BLaER1 treated with 17β-estradiol and CSF1 and Interleukin-3, amounts not matched to agents 10 nM and 100 nM (cell line): ENCODE results near the gene LSG1.
"Not testable (repeated sequence)": the region's sequence is repeated elsewhere in the genome, so short reads cannot be mapped to it uniquely, and the experiment has no call there.

Source experiments
- H3K27ac ChIP-seq, 11 experiments: shearing (Covaris generic); formaldehyde crosslinking; 2 replicates each; pipeline ENCODE4 v1.8.1; 2022
- H3K27me3 ChIP-seq, 11 experiments: shearing (Covaris generic); formaldehyde crosslinking; 2 replicates each; pipeline ENCODE4 v1.8.1; 2022
- H3K36me3 ChIP-seq, 11 experiments: shearing (Covaris generic); formaldehyde crosslinking; 2 replicates each; pipeline ENCODE4 v1.8.1; 2022
- H3K4me1 ChIP-seq, 10 experiments: shearing (Covaris generic); formaldehyde crosslinking; 2 replicates each; pipeline ENCODE4 v1.8.1; 2022
- H3K4me2 ChIP-seq, 11 experiments: shearing (Covaris generic); formaldehyde crosslinking; 2 replicates each; pipeline ENCODE4 v1.8.1; 2022
- H3K4me3 ChIP-seq, 10 experiments: shearing (Covaris generic); formaldehyde crosslinking; 2 replicates each; pipeline ENCODE4 v1.8.1; 2022
- H3K9ac ChIP-seq, 11 experiments: shearing (Covaris generic); formaldehyde crosslinking; 2 replicates each; pipeline ENCODE4 v1.8.1; 2022
- H3K9me3 ChIP-seq, 11 experiments: shearing (Covaris generic); formaldehyde crosslinking; replicated peaks in 1 of 11; 2 replicates each; pipeline ENCODE4 v1.8.1; 2022
- H4K20me1 ChIP-seq, 11 experiments: shearing (Covaris generic); formaldehyde crosslinking; 2 replicates each; pipeline ENCODE4 v1.8.1; 2022
- Cebpa-rat ChIP-seq, 11 experiments: shearing (Covaris generic); IDR thresholded peaks; 2 replicates each; pipeline ENCODE4 v1.8.1; 2022

Gene LSG1

GRCh38 chr3:194612221-194612620 lies 59.8 kb downstream of the LSG1 start:
- Histone ChIP-seq H3K36me3 (peaks cover 0 to 42% (median 21%) of the 10 kb centered on the region in 11 experiments; a peak in 17 of 22 replicates), H3K9ac (peak overlapping the region in 2 of 11 experiments; percentile 21 to 23; a peak in 2 of 22 replicates), H3K9me3 (no peaks in the 10 kb centered on the region), H3K27me3 (no peaks in the 10 kb centered on the region), H3K4me3 (no peak overlapping the region), H3K27ac (peak overlapping the region in 5 of 11 experiments; percentile 4 to 32 (median 26); a peak in 4 of 22 replicates), H4K20me1 (no peaks in the 10 kb centered on the region; a peak in 1 of 22 replicates), H3K4me1 (peaks cover 20 to 42% (median 28%) of the 10 kb centered on the region in 10 experiments), H3K4me2 (peak overlapping the region; percentile 37 to 75 (median 55); a peak in 21 of 22 replicates)
- TF ChIP-seq Cebpa-rat (IDR thresholded peaks at IDR 0.05): no peak

GRCh38 chr3:194610689-194611088 lies 61.3 kb downstream of the LSG1 start:
- no peak for TF ChIP-seq Cebpa-rat (IDR thresholded peaks at IDR 0.05)
- no peak overlapping the region for H3K9ac ChIP-seq
- H3K9me3 ChIP-seq: peaks cover 2 to 7% (median 5%) of the 10 kb centered on the region in 11 experiments; a peak in 19 of 22 replicates
- no peak overlapping the region for H3K4me2 ChIP-seq
- H3K27ac ChIP-seq: no peak overlapping the region
- no peaks in the 10 kb centered on the region; a peak in 1 of 22 replicates for H4K20me1 ChIP-seq
- no peak overlapping the region for H3K4me3 ChIP-seq
- peaks cover 0 to 51% (median 25%) of the 10 kb centered on the region in 11 experiments; a peak in 21 of 22 replicates for H3K36me3 ChIP-seq
- peaks cover 6 to 34% (median 19%) of the 10 kb centered on the region in 10 experiments for H3K4me1 ChIP-seq
- H3K27me3 ChIP-seq: no peaks in the 10 kb centered on the region

GRCh38 chr3:194609601-194610000 lies 62.4 kb downstream of the LSG1 start:
- Histone ChIP-seq H3K27ac (peak overlapping the region in 1 of 11 experiments; percentile 25; a peak in 2 of 22 replicates), H3K4me1 (peaks cover 6 to 34% (median 20%) of the 10 kb centered on the region in 10 experiments), H3K4me3 (no peak overlapping the region), H3K36me3 (peaks cover 0 to 53% (median 27%) of the 10 kb centered on the region in 11 experiments), H3K27me3 (no peaks in the 10 kb centered on the region), H4K20me1 (no peaks in the 10 kb centered on the region; a peak in 1 of 22 replicates), H3K9me3 (peaks cover 8 to 15% (median 12%) of the 10 kb centered on the region in 11 experiments; a peak in 21 of 22 replicates), H3K4me2 (peak overlapping the region in 3 of 11 experiments; percentile 6 to 47 (median 18); a peak in 4 of 22 replicates), H3K9ac (no peak overlapping the region)
- TF ChIP-seq Cebpa-rat (IDR thresholded peaks at IDR 0.05): no peak

GRCh38 chr3:194608981-194609380 lies 63.0 kb downstream of the LSG1 start:
- peaks cover 13 to 34% (median 25%) of the 10 kb centered on the region in 10 experiments for H3K4me1 ChIP-seq
- H3K4me3 ChIP-seq: no peak overlapping the region
- H3K27ac ChIP-seq: 0 out of 22 replicates have a peak overlapping the region, but pooled peaks of 1 of the 11 experiments have one; percentile 25
- H4K20me1 ChIP-seq: no peaks in the 10 kb centered on the region; a peak in 1 of 22 replicates
- peaks cover 8 to 15% (median 12%) of the 10 kb centered on the region in 11 experiments; a peak in 21 of 22 replicates for H3K9me3 ChIP-seq
- H3K9ac ChIP-seq: no peak overlapping the region
- H3K36me3 ChIP-seq: peaks cover 0 to 53% (median 27%) of the 10 kb centered on the region in 11 experiments
- peak overlapping the region in 3 of 11 experiments; percentile 6 to 47 (median 18); a peak in 5 of 22 replicates for H3K4me2 ChIP-seq
- no peak for TF ChIP-seq Cebpa-rat (IDR thresholded peaks at IDR 0.05)
- no peaks in the 10 kb centered on the region for H3K27me3 ChIP-seq

- Histone ChIP-seq H3K27me3 (no peaks in the 10 kb centered on the region), H3K4me2 (no peak overlapping the region), H3K27ac (no peak overlapping the region), H3K36me3 (peaks cover 0 to 60% (median 30%) of the 10 kb centered on the region in 11 experiments; a peak in 21 of 22 replicates), H3K4me3 (no peak overlapping the region), H4K20me1 (no peaks in the 10 kb centered on the region; a peak in 1 of 22 replicates), H3K4me1 (peaks cover 24 to 42% (median 33%) of the 10 kb centered on the region in 10 experiments), H3K9me3 (peaks cover 8 to 15% (median 12%) of the 10 kb centered on the region in 11 experiments; a peak in 21 of 22 replicates), H3K9ac (no peak overlapping the region)
- TF ChIP-seq Cebpa-rat (IDR thresholded peaks at IDR 0.05): no peak
Observed at GRCh38 chr3:194607592-194608389, 64.2 kb downstream of the LSG1 start.

GRCh38 chr3:194606941-194607340 lies 65.0 kb downstream of the LSG1 start:
- Histone ChIP-seq H3K4me3 (no peak overlapping the region), H3K27me3 (no peaks in the 10 kb centered on the region), H3K4me1 (peaks cover 27 to 42% (median 36%) of the 10 kb centered on the region in 10 experiments), H3K36me3 (peaks cover 0 to 60% (median 30%) of the 10 kb centered on the region in 11 experiments; a peak in 21 of 22 replicates), H3K27ac (no peak overlapping the region), H3K9me3 (peaks cover 8 to 15% (median 12%) of the 10 kb centered on the region in 11 experiments; a peak in 21 of 22 replicates), H3K9ac (no peak overlapping the region), H4K20me1 (no peaks in the 10 kb centered on the region; a peak in 1 of 22 replicates), H3K4me2 (no peak overlapping the region)
- no peak for TF ChIP-seq Cebpa-rat (IDR thresholded peaks at IDR 0.05)

- Histone ChIP-seq H3K36me3 (peaks cover 0 to 60% (median 30%) of the 10 kb centered on the region in 11 experiments; a peak in 21 of 22 replicates), H3K4me3 (no peak overlapping the region), H3K9ac (no peak overlapping the region), H3K4me1 (peaks cover 33 to 43% (median 38%) of the 10 kb centered on the region in 10 experiments), H3K9me3 (peaks cover 8 to 15% (median 12%) of the 10 kb centered on the region in 11 experiments; a peak in 21 of 22 replicates), H3K27ac (no peak overlapping the region), H4K20me1 (no peaks in the 10 kb centered on the region; a peak in 1 of 22 replicates), H3K27me3 (no peaks in the 10 kb centered on the region), H3K4me2 (peak overlapping the region in 1 of 11 experiments; percentile 7; a peak in 1 of 22 replicates)
- no peak for TF ChIP-seq Cebpa-rat (IDR thresholded peaks at IDR 0.05)
Observed at GRCh38 chr3:194606163-194606562, 65.8 kb downstream of the LSG1 start.

GRCh38 chr3:194605314-194605713 lies 66.7 kb downstream of the LSG1 start:
- H3K9me3 ChIP-seq: peaks cover 8 to 15% (median 12%) of the 10 kb centered on the region in 11 experiments; a peak in 21 of 22 replicates
- H3K27me3 ChIP-seq, H3K9ac ChIP-seq, H3K4me2 ChIP-seq, H4K20me1 ChIP-seq, H3K27ac ChIP-seq, H3K4me3 ChIP-seq: not testable (repeated sequence)
- peaks cover 41 to 52% (median 46%) of the 10 kb centered on the region in 10 experiments for H3K4me1 ChIP-seq
- H3K36me3 ChIP-seq: peaks cover 0 to 60% (median 30%) of the 10 kb centered on the region in 11 experiments; a peak in 21 of 22 replicates

- Histone ChIP-seq H3K9ac (no peak overlapping the region), H3K27ac (no peak overlapping the region), H3K4me2 (no peak overlapping the region), H3K4me1 (peaks cover 44 to 55% (median 50%) of the 10 kb centered on the region in 10 experiments), H3K27me3 (no peaks in the 10 kb centered on the region), H4K20me1 (no peaks in the 10 kb centered on the region; a peak in 1 of 22 replicates), H3K36me3 (peaks cover 0 to 60% (median 30%) of the 10 kb centered on the region in 11 experiments; a peak in 21 of 22 replicates), H3K9me3 (peaks cover 8 to 15% (median 12%) of the 10 kb centered on the region in 11 experiments; a peak in 21 of 22 replicates), H3K4me3 (no peak overlapping the region)
- no peak for TF ChIP-seq Cebpa-rat (IDR thresholded peaks at IDR 0.05)
Observed at GRCh38 chr3:194604837-194605236, 67.2 kb downstream of the LSG1 start.
